ENCODE results near the gene MYCL.
"Not testable (repeated sequence)": the region's sequence is repeated elsewhere in the genome, so short reads cannot be mapped to it uniquely, and the experiment has no call there.

- TF ChIP-seq EZH2 (IDR thresholded peaks at IDR 0.05; ENCODE audit: borderline replicate concordance); CTCF (IDR thresholded peaks at IDR 0.05; ENCODE audit: poor library complexity): not testable (repeated sequence)
These were observed 32.1 kb downstream of the MYCL start for GRCh38 chr1:39869538-39870112.
